GM18507 (cell line): Measurements from ENCODE around the gene RMND5B.
"Not testable (repeated sequence)": the region's sequence is repeated elsewhere in the genome, so short reads cannot be mapped to it uniquely, and the experiment has no call there.

ENCODE experiments used
- DNase-seq: peaks from one replicate; pipeline ENCODE4 v3.0.0; 2011; ENCODE audit warnings: low read depth; ENCODE audit not compliant: insufficient read length; ENCODE audit errors: extremely low spot score
- FAIRE-seq: peaks from 2 replicates; lab custom pipeline; 2011; peaks lifted over from hg19 to GRCh38; lab: Jason Lieb, UNC

RMND5B gene

DNA sequence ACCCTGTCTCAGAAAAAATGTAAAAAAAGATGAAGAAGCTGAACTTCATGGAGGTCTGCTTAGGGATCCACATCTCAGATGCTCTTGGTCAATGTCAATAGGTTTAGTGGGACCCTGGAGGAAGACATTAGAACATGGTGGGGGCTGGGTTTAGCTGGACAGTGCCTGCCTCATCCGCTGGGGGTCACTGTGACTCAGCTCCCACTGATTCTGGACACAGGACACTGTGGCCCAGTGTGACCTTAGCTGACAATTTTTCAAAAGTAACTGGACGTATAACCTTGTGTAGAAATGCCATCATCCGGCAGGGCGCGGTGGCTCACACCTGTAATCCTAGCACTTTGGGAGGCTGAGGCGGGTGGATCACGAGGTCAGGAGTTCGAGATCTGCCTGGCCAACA lies 66.2 kb downstream of the RMND5B start:
- FAIRE-seq (no peak), DNase-seq (no peak)

DNA sequence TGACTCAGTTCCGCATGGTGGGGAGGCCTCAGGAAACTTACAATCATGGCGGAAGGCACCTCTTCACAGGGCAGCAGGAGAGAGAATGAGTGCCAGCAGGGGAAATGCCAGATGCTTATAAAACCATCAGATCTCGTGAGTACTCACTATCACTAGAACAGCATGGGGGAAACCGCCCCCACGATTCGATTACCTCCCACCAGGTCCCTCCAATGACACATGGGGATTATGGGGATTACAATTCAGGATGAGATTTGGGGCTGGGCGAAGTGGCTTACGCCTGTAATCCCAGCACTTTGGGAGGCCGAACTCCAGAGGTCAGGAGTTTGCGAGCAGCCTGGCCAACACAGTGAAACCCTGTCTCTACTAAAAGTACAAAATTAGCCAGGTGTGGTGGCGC lies 67.3 kb downstream of the RMND5B start:
- not testable (repeated sequence) for DNase-seq, FAIRE-seq

- no peak for FAIRE-seq
These were observed 67.9 kb downstream of the RMND5B start for GRCh38 chr5:178198706-178199105.

GRCh38 chr5:178199581-178200434 lies 69.0 kb downstream of the RMND5B start:
- DNase-seq (no peak), FAIRE-seq (no peak)

More at GRCh38 chr5:178198706-178199105, 67.9 kb downstream of the RMND5B start:
- no peak for DNase-seq
